ENCODE measurements around the gene EFHC2.

DNA sequence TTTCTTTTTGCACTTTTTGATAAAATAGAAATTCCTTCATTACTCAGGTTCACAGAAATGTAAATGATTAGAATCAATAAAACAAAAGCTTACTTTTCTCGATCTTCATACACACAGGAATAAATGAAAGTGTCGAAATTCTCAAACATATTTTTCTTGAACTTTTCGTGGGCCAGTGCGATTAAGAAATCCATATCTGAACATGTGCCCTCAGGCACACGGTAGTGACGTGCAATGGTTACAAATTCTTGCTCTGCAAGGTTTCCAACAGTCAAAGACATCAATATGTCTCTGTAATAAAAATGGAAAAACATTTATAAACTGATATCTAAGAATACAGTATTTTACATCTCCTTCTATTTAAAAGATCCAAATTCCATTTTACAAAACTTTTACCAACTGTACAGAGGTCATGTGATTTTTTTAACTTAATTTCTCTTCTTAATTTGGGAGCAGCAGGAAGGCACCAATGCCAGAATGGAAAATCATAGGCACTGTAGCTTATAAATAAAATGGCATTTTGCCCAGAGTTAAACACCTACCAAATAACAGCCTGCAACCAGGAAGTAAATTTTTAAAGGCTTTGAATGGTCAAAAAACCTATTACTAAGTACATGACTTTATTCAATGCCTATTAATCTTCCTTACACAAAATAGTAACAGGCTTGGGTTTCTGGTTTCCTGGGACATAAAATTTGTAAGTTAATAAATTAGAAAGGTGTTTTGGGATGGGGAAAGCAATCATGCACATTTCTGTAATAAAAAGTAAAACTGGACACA is 165.0 kb downstream of the EFHC2 start:
- TF ChIP-seq POLR2A (IDR thresholded peaks at IDR 0.05), result no peak
- no peak for TF ChIP-seq EP300 (IDR thresholded peaks at IDR 0.05; ENCODE audit: low read depth)
- no peak for TF ChIP-seq CTCF (IDR thresholded peaks at IDR 0.05)

All from transverse colon (tissue), 3 donors.